HEK293T (cell line): ENCODE measurements around the gene PRR7.

Experiments
- CTCF ChIA-PET: fragments of 350-600 bp; formaldehyde crosslinking; extraction: SDS; loops from one replicate; lab custom pipeline; 2021; ENCODE audit warnings: antibody characterized with exemption, inconsistent platforms; lab: Yijun Ruan, JAX
- POLR2A ChIA-PET: fragments of 350-600 bp; formaldehyde crosslinking; extraction: SDS; loops from one replicate; lab custom pipeline; 2020; ENCODE audit warnings: antibody characterized with exemption, inconsistent platforms; lab: Yijun Ruan, JAX
- DNase-seq: peaks from one replicate; pipeline ENCODE4 v3.0.0; 2012; ENCODE audit warnings: mixed read lengths; ENCODE audit errors: extremely low spot score
- ARNT ChIP-seq: fragments of 450-650 bp; IDR thresholded peaks from 2 replicates; pipeline ENCODE4 v1.6.1; 2017; ENCODE audit warnings: mild to moderate bottlenecking
- BHLHE40 ChIP-seq: fragments of 450-650 bp; IDR thresholded peaks from 2 replicates; pipeline ENCODE4 v1.6.1; 2016; ENCODE audit warnings: mild to moderate bottlenecking, moderate library complexity, borderline replicate concordance
- CTBP1 ChIP-seq: fragments of 450-650 bp; IDR thresholded peaks from 2 replicates; pipeline ENCODE4 v1.6.1; 2016; ENCODE audit warnings: borderline replicate concordance
- ELF4 ChIP-seq: fragments of 450-650 bp; IDR thresholded peaks from 2 replicates; pipeline ENCODE4 v1.6.1; 2017; ENCODE audit warnings: antibody characterized with exemption
- FOXA1 ChIP-seq: fragments of 450-650 bp; IDR thresholded peaks from 2 replicates; pipeline ENCODE4 v1.6.1; 2016; ENCODE audit warnings: mild to moderate bottlenecking
- FOXK2 ChIP-seq: fragments of 450-650 bp; IDR thresholded peaks from 2 replicates; pipeline ENCODE4 v1.6.1; 2016; ENCODE audit warnings: mild to moderate bottlenecking
- FOXM1 ChIP-seq: fragments of 450-650 bp; IDR thresholded peaks from 2 replicates; pipeline ENCODE4 v1.6.1; 2017; ENCODE audit warnings: mild to moderate bottlenecking, borderline replicate concordance
- HDGF ChIP-seq: fragments of 450-650 bp; IDR thresholded peaks from 2 replicates; pipeline ENCODE4 v1.6.1; 2017; ENCODE audit warnings: antibody characterized with exemption, borderline replicate concordance
- L3MBTL2 ChIP-seq: fragments of 450-650 bp; conservative IDR thresholded peaks from 2 replicates; pipeline ENCODE4 v1.6.1; 2016; ENCODE audit warnings: mild to moderate bottlenecking
- LEF1 ChIP-seq: fragments of 450-650 bp; IDR thresholded peaks from 2 replicates; pipeline ENCODE4 v1.6.1; 2017; ENCODE audit warnings: mild to moderate bottlenecking, borderline replicate concordance
- NFRKB ChIP-seq: fragments of 450-650 bp; IDR thresholded peaks from 2 replicates; pipeline ENCODE4 v1.6.1; 2016; ENCODE audit warnings: mild to moderate bottlenecking, moderate library complexity
- PKNOX1 ChIP-seq: fragments of 450-650 bp; IDR thresholded peaks from 2 replicates; pipeline ENCODE4 v1.6.1; 2016
- SP1 ChIP-seq: fragments of 450-650 bp; IDR thresholded peaks from 2 replicates; pipeline ENCODE4 v1.6.1; 2017
- SUZ12 ChIP-seq: fragments of 450-650 bp; IDR thresholded peaks from 2 replicates; pipeline ENCODE4 v1.6.1; 2016; ENCODE audit warnings: mild to moderate bottlenecking
- TARDBP ChIP-seq: fragments of 450-650 bp; IDR thresholded peaks from 2 replicates; pipeline ENCODE4 v1.6.1; 2016
- ZNF384 ChIP-seq: fragments of 450-650 bp; IDR thresholded peaks from 2 replicates; pipeline ENCODE4 v1.6.1; 2016

Gene PRR7

DNA sequence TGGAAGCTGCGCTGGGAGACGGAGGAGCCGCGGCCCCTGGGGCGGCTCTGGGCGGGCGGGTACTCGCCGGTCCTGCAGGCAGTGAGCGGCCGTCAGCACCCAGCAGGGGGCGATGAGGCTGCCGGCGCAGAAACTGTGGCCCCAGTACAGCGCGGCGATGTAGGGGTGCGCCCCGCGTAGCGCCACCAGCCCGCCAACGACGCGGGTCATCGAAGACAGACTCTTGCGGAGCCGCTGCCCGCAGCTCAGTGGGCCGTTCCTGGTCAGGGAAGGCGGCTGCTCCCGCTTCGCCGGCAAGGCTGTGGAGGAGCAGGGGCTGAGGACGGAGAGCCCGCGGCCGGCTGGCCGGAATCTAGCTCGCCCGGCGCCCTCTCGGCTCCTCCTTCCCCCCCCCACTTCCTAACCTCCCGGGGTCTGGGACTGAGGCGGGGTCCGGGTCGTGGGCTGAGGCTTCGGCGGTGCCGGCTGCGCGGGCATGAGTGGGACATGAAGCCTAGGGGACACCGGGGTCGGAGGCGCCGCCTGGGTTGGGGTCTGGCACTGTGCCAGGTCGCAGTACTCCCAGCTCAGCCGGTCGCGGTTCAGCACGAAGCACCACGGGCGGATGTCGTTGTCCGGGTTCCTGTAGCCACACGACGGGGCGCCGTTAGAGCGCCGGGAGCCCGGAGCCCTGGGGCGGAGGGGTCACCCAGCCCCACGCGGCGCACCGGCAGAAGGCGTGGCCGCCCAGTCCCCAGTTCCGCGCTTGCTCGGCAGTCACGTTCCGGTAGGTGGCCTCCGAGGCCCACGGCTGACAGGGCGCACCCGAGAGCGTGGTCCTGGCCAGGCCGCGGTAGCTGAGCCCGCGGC, 42.6 kb upstream of the PRR7 start:
- DNase-seq, result peak; percentile 86
- peak; percentile 67 for TF ChIP-seq L3MBTL2
- TF ChIP-seq SUZ12, result no peak
- ChIA-PET POLR2A (interaction anchor here (0.8 to 4.5 kb wide), 18 partner anchors 12 to 712 kb away, joined by 3 to 46 read pairs (median 4); partner anchors contain the start of genes GRK6 and PRR7), CTCF (interaction anchor here (0.7 to 5.0 kb wide), 19 partner anchors 9 to 97 kb away, joined by 3 to 56 read pairs (median 7); partner anchors contain the start of genes GRK6 and PRR7)

DNA sequence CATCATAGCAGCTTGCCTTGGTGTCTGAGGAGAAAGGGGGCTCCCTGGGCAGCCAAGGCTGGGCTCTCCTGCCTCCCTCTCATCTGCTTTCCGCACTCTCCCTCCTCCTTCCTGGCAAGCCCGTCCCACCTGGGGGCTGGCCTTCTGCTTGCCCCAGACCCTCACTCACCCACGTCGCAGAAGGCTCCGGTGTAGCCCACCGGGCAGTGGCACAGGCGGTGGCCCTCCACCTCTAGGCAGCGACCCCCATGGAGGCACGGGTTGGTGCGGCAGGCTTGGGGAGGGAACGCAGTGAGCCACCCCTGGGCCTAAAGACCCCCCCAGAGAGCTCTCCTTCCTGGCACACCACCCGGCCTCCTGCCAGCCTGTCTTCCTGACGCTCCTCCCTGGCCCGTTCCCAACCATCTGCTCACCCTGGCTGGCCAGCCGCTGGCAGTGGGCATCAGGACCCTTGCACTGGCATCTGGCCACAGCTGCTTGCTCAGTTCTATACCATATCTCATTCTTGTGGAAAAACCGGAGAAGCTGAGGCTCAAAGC, 41.9 kb upstream of the PRR7 start:
- POLR2A ChIA-PET, result interaction anchor here (0.6 to 4.5 kb wide), 15 partner anchors 12 to 92 kb away, joined by 3 to 46 read pairs (median 5); partner anchors contain the start of gene GRK6
- TF ChIP-seq FOXA1, result no peak
- TF ChIP-seq HDGF, result no peak
- TF ChIP-seq FOXK2, result no peak
- TF ChIP-seq SP1, result no peak
- no peak for TF ChIP-seq BHLHE40
- TF ChIP-seq NFRKB, result no peak
- TF ChIP-seq PKNOX1, result no peak
- no peak for TF ChIP-seq SUZ12
- TF ChIP-seq TARDBP, result no peak
- no peak for TF ChIP-seq LEF1
- no peak for TF ChIP-seq CTBP1
- TF ChIP-seq L3MBTL2, result no peak
- no peak for TF ChIP-seq ARNT
- no peak for TF ChIP-seq ELF4
- no peak for TF ChIP-seq ZNF384
- no peak for TF ChIP-seq FOXM1
- CTCF ChIA-PET, result interaction anchor here (0.6 to 5.0 kb wide), 17 partner anchors 9 to 96 kb away, joined by 3 to 56 read pairs (median 7); partner anchors contain the start of genes GRK6 and PRR7
- DNase-seq, result no peak

- DNase-seq, result no peak
- ChIA-PET POLR2A (interaction anchor here (0.6 to 4.5 kb wide), 4 partner anchors 18 to 49 kb away, joined by 3 to 46 read pairs (median 18); partner anchors contain the start of gene GRK6), CTCF (interaction anchor here (0.8 to 5.0 kb wide), 9 partner anchors 12 to 96 kb away, joined by 3 to 50 read pairs (median 8); partner anchors contain the start of genes GRK6 and PRR7)
- TF ChIP-seq LEF1, result no peak
These were observed 41.3 kb upstream of the PRR7 start for GRCh38 chr5:177405312-177405711.

- DNase-seq, result no peak
- POLR2A ChIA-PET, result interaction anchor here (3.6 to 4.5 kb wide), 2 partner anchors 21 to 49 kb away, joined by 30 to 34 read pairs; partner anchors contain the start of gene GRK6
- no peak for TF ChIP-seq FOXK2
- no peak for TF ChIP-seq PKNOX1
- no peak for TF ChIP-seq NFRKB
- TF ChIP-seq SUZ12, result no peak
- TF ChIP-seq SP1, result no peak
- TF ChIP-seq ZNF384, result no peak
- no peak for TF ChIP-seq TARDBP
- TF ChIP-seq BHLHE40, result no peak
- no peak for TF ChIP-seq FOXA1
- no peak for TF ChIP-seq LEF1
- no peak for TF ChIP-seq FOXM1
- no peak for TF ChIP-seq HDGF
- CTCF ChIA-PET, result interaction anchor here (0.8 to 5.0 kb wide), 2 partner anchors 12 to 42 kb away, joined by 3 to 30 read pairs; partner anchors contain the start of gene PRR7
These were observed 40.8 kb upstream of the PRR7 start for GRCh38 chr5:177405805-177406204.

GRCh38 chr5:177409043-177409801, 37.4 kb upstream of the PRR7 start, which contains the start of gene F12:
F12 (minus strand) TSS chr5:177409564; CDS start chr5:177409527, 37 bp downstream.
- ChIA-PET CTCF (interaction anchor here (1.2 to 1.6 kb wide), 2 partner anchors 9 to 48 kb away, joined by 3 to 5 read pairs; no protein-coding TSS in a partner anchor), POLR2A (interaction anchor here (0.7 to 3.6 kb wide), 4 partner anchors 17 to 762 kb away, joined by 3 to 30 read pairs (median 4); partner anchors contain the start of genes GRK6, PRR7 and TSPAN17)
- DNase-seq, result no peak
- TF ChIP-seq TARDBP (no peak), FOXM1 (no peak)

DNA sequence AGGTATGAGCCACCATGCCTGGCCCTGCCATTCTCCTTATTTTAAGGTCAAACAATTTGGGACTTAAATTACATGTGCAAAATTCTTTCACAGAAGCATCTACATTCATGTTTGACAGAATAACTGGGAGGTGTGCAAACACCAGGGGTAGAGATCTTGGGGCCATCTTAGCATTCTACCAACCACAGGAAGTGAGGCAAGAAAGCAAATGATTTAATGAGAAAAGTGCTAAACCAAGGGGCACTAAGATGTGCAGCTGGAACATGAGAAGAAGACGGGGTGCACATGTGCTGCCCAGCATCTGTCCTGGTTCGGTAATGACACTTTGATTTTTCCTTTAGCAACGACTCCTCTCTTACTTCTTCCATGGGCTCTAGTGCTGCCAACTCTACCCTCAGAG, 36.0 kb upstream of the PRR7 start:
- ChIA-PET POLR2A (interaction anchor here (0.7 to 0.9 kb wide), 2 partner anchors 15 to 17 kb away, joined by 3 read pairs; no protein-coding TSS in a partner anchor), CTCF (interaction anchor here (1.6 kb wide), 1 partner anchor 45 kb away, joined by 4 read pairs; no protein-coding TSS in a partner anchor)
- TF ChIP-seq ELF4, result no peak
- no peak for TF ChIP-seq SP1
- TF ChIP-seq FOXK2, result no peak
- TF ChIP-seq ARNT, result no peak
- TF ChIP-seq NFRKB, result no peak
- TF ChIP-seq BHLHE40, result no peak
- no peak for TF ChIP-seq LEF1
- no peak for TF ChIP-seq ZNF384
- no peak for TF ChIP-seq TARDBP
- TF ChIP-seq L3MBTL2, result no peak
- no peak for TF ChIP-seq HDGF
- no peak for TF ChIP-seq FOXM1
- TF ChIP-seq SUZ12, result no peak
- no peak for TF ChIP-seq FOXA1
- TF ChIP-seq CTBP1, result no peak
- DNase-seq, result no peak
